GM12864 (cell line): ENCODE measurements around the gene DOCK2.

Experiments
- DNase-seq: peaks from one replicate; pipeline ENCODE4 v3.0.0-alpha.2; 2011; ENCODE audit warnings: low read depth
- H3K4me3 ChIP-seq: 2 replicates; pipeline ENCODE4 v1.5.1; 2011; ENCODE audit warnings: mild to moderate bottlenecking, low read depth, low read length, control low read depth
- TF ChIP-seq, protein P1 (sequence below): IDR thresholded peaks from 2 replicates; pipeline ENCODE4 v1.5.1; 2011; ENCODE audit warnings: low read depth, mild to moderate bottlenecking, moderate library complexity, low read length, control low read depth, inconsistent platforms; ENCODE audit errors: missing control alignments

Gene DOCK2

DNA sequence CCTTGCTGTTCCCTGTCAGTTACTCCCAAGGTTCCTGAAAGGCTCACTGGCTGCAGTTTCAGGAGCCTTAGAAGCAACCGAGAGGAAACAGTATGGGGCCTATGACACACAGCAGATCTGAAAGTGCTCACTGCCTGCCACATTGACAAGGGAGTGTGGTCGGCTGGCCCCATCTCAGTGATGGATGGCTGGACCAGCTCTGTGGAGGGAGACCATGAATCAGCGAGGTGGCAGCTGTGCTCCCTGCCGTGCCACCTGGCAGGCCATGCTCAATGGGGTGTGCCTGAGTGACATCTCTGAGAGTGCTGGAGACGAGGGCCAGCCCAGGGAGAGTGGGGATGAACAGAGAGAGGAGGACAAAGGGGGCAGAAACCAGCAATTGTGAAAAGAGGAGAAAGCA, 49.1 kb downstream of the DOCK2 start:
- no peak overlapping the region for H3K4me3 ChIP-seq
- TF ChIP-seq, protein P1, sequence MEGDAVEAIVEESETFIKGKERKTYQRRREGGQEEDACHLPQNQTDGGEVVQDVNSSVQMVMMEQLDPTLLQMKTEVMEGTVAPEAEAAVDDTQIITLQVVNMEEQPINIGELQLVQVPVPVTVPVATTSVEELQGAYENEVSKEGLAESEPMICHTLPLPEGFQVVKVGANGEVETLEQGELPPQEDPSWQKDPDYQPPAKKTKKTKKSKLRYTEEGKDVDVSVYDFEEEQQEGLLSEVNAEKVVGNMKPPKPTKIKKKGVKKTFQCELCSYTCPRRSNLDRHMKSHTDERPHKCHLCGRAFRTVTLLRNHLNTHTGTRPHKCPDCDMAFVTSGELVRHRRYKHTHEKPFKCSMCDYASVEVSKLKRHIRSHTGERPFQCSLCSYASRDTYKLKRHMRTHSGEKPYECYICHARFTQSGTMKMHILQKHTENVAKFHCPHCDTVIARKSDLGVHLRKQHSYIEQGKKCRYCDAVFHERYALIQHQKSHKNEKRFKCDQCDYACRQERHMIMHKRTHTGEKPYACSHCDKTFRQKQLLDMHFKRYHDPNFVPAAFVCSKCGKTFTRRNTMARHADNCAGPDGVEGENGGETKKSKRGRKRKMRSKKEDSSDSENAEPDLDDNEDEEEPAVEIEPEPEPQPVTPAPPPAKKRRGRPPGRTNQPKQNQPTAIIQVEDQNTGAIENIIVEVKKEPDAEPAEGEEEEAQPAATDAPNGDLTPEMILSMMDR: no peak
- DNase-seq: no peak

DNA sequence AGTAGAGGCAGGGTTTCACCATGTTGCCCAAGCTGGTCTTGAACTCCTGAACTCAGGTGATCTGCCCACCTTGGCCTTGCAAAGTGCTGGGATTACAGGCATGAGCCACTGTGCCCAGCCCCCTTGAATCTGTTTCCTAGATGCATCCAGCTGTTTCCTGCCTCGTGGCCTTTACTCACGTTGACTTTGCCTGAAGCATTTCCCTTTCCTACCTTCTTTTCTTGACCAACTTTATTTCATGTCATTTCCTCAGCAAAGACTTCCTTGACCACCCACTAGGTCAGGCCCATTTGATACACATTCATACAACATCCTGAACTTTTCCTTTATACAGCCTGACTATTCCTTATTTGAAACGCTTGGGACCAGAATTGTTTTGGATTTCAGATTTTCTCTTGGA, 51.0 kb downstream of the DOCK2 start:
- no peak for DNase-seq
- no peak overlapping the region for H3K4me3 ChIP-seq
- TF ChIP-seq, protein P1: no peak

DNA sequence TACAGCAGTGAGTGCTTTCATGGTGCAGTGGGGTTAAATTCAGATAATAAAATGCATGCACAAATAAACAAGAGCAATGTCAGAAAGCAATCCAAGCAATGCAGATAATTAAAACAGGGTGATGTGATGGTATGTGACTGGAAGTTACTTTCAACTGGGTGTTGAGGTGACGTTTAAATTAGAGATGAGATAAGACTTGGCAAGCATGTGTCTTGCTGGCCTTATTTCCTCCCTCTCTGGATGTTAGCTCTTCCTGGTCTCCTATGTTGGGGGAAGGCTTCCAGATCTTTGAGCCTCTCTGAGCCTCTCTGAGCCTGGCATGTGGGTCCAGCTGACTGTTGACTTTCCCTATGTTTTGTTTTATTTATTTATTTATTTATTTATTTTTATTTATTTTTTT, 54.4 kb downstream of the DOCK2 start:
- TF ChIP-seq, protein P1: no peak
- H3K4me3 ChIP-seq: no peak overlapping the region
- no peak for DNase-seq

DNA sequence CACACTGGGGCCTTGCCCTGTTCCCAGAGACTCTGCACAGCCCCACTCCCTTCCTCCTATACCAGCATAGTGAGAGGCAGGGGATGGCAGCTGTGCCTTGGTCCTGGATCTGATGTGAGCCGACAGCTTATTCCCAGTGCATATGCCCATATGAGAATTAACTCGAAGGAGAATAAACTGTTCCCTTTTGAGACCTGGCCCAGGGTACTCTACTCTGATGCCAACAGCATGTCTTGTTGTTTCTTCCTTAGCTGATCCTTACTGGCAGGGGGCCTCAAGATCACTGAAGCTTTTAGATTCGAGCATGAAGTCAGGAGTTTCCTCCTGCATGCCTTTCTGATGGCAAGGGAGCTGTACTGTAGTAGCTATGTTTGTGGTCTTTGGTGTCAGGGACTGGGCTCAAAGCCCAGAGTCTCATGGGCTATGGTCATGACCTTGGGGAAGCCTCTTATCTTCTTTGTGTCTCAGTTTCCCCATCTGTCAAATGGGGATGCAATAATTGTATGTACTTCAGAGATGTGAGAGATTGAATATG, 57.1 kb downstream of the DOCK2 start:
- DNase-seq: no peak
- no peak overlapping the region for H3K4me3 ChIP-seq
- TF ChIP-seq, protein P1: no peak

DNA sequence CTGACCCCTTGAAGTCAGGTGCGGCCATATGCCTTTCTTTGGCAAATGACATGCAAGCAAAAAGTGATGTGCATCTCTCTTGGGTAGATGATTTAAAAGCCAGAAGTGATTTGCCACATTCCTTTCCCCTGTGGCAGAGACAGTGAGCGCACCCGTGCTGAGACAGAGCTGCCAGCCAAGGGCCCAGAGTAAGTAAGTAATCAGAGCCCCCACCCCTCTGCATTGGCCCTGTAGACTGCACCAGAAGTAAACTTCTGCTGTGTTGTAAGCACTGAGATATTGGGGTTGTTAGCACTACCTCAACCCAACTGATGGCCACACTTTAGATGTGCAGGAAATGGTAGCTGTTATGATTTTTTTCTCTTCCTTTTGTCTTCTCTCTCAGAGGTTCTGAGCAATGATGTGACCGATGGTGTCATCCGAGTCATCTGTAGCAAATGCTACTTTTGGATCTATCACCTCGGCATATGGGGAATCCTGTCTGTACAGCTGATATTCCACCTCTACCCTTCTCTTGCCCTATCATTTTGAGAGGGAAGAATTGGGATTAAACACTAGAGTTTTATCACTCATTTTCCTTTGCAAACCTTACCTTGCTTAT, 58.0 kb downstream of the DOCK2 start:
- TF ChIP-seq, protein P1: no peak
- no peak overlapping the region for H3K4me3 ChIP-seq
- DNase-seq: no peak

DNA sequence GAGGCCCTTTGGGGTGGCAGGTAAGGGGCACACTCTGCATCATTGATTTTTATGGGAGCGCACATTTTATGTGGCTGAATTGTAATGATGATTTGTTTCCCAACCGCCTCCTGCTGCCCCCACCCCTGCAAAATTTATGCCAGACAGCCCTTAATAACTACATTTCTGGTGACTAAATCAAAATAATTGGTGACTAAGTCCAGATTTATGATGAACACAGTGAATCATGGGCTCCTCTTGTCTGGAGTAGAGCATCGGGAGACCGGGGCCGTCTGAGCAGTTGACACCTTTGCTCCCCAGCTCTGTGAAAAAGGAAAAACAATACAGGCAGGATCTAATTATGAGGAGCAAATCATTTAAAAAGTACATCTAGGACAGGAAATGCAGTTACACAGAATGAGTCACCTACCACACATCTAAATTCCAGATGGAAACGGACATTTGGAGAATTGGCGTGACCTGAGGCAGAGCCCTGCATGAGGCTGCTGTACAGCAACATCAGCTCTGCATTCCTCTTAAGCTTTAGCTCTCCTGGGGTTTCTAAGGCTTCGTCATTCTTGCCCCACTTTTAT, 58.9 kb downstream of the DOCK2 start:
- TF ChIP-seq, protein P1: no peak
- DNase-seq: no peak
- no peak overlapping the region for H3K4me3 ChIP-seq
